Measurements from ENCODE around the gene OR4X2.

GRCh38 chr11:48210052-48210451 is 34.9 kb upstream of the OR4X2 start:
- TF ChIP-seq POLR2A (IDR thresholded peaks at IDR 0.05) = no peak
- no peak for TF ChIP-seq CTCF (IDR thresholded peaks at IDR 0.05)
- no peak for TF ChIP-seq POLR2AphosphoS5 (IDR thresholded peaks at IDR 0.05)
- no peak for TF ChIP-seq EP300 (IDR thresholded peaks at IDR 0.05)
